Neutrophil (primary cell): ENCODE measurements around the gene HSFX3.
"Not testable (repeated sequence)": the region's sequence is repeated elsewhere in the genome, so short reads cannot be mapped to it uniquely, and the experiment has no call there.

ENCODE experiments used
- H3K27ac ChIP-seq: fragments of 200-600 bp; sonication (generic); 2 replicates; pipeline ENCODE4 v1.5.1; 2016; ENCODE audit warnings: mild to moderate bottlenecking, moderate library complexity
- H3K27me3 ChIP-seq: fragments of 200-600 bp; sonication (generic); 2 replicates; pipeline ENCODE4 v1.6.0; 2016; ENCODE audit warnings: mild to moderate bottlenecking
- H3K36me3 ChIP-seq: fragments of 200-600 bp; sonication (generic); 2 replicates; pipeline ENCODE4 v1.5.1; 2017
- H3K4me1 ChIP-seq, 2 experiments: fragments of 200-600 bp in 1 of 2; sonication (generic) in 1 of 2; 1 replicate in 1 of 2; 2 replicates in 1 of 2; pipeline versions ENCODE4 v1.5.1 to v1.6.1; 2013 to 2016; ENCODE audit warnings: low read depth in 1 of 2, low read length in 1 of 2, mild to moderate bottlenecking in 1 of 2, moderate library complexity in 1 of 2; ENCODE audit not compliant: control insufficient read depth in 1 of 2, insufficient read depth in 1 of 2
- H3K4me3 ChIP-seq, 2 experiments: fragments of 200-600 bp in 1 of 2; sonication (generic) in 1 of 2; 1 replicate in 1 of 2; 2 replicates in 1 of 2; pipeline ENCODE4 v1.5.1; 2013 to 2016; ENCODE audit warnings: low read depth in 1 of 2, low read length in 1 of 2, mild to moderate bottlenecking in 1 of 2, moderate library complexity in 1 of 2
- H3K9me3 ChIP-seq: fragments of 200-600 bp; sonication (generic); 2 replicates; pipeline ENCODE4 v1.5.1; 2016
- TF ChIP-seq, protein P1 (sequence below): fragments of 200-600 bp; sonication (generic); IDR thresholded peaks from 2 replicates; pipeline ENCODE4 v1.5.1; 2016; ENCODE audit warnings: antibody characterized with exemption

The HSFX3 gene

GRCh38 chrX:149550454-149550853, 730 bp upstream of the HSFX3 start:
- H3K27me3 ChIP-seq, H3K4me3 ChIP-seq, H3K9me3 ChIP-seq, H3K4me1 ChIP-seq, H3K27ac ChIP-seq, H3K36me3 ChIP-seq: not testable (repeated sequence)

DNA sequence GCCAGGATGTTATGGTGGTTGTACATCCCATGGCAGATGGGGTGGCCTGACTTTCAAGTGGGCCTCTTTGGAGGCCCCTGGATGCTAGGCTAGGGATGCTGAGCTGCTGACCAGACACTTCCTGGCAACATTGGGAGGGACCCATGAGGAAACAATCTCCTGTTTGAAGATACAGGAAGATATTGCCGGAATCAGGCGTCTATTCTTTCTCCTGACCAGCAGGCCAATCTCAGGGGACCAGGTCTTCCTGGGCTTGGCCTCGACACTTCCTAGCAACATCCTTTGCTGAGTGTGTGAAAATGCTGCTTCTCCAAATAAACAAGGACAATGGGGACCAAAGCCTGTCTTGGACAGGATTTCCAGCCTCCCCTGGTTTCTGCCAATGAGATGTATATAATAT, 1.9 kb downstream of the HSFX3 start:
- not testable (repeated sequence) for H3K27me3 ChIP-seq, H3K27ac ChIP-seq, H3K36me3 ChIP-seq, H3K9me3 ChIP-seq, H3K4me1 ChIP-seq, H3K4me3 ChIP-seq

GRCh38 chrX:149546962-149547361, 2.8 kb downstream of the HSFX3 start:
- not testable (repeated sequence) for H3K9me3 ChIP-seq, H3K36me3 ChIP-seq, H3K4me1 ChIP-seq, H3K27ac ChIP-seq, H3K27me3 ChIP-seq, H3K4me3 ChIP-seq

- H3K9me3 ChIP-seq, H3K4me3 ChIP-seq, H3K36me3 ChIP-seq, H3K27ac ChIP-seq, H3K27me3 ChIP-seq: not testable (repeated sequence)
- peaks cover 7 to 11% of the 10 kb centered on the region in 2 experiments for H3K4me1 ChIP-seq
Measured at GRCh38 chrX:149545545-149546543, 3.9 kb downstream of the HSFX3 start.

- H3K27ac ChIP-seq = peak overlapping the region; percentile 98
Measured at GRCh38 chrX:149541521-149542047, 8.1 kb downstream of the HSFX3 start.

DNA sequence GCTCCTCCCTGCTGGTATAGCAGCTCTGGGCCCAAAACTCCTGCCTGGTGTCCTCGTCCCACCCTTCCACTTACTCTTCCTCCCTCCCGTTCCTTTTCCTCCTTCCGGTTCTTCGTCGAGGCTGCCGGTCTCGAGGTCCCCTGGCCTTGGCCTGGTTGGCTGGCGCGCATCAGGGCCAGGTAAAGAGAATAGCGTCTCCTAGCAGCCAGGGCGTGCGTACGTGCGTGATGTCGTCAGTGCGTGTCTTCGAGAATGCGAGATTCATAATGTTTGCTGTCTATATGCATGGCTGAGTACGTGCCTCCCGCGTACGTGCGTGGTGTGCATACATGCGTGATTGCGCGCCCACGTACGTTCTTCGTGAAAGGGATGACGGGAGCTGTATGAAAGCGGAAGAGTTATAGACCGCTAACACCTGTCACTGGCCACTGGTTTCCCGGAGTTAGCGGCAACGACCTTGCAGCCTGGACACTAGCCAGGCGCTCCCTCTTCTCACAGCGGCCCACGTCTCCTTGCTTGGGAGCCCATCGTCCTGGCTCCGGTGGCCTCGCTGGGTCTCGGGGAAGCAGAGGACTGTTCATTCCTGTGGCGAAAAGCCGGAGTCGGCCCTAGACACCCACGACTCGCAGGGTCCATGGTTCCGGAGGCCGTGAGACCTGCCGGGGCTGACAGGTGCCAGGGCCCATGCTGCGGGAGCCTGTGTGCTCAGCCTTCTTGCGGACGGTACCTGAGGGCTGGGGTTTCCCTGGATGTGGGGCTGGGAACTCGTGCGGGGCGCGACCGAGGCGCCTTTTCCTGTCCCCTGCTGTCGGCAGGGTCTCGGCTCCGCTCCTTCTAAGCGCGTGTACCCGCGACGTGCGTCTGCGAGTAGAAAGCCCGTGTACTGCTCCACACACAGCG, 8.9 kb downstream of the HSFX3 start, which contains the start of gene EOLA1:
EOLA1 (plus strand) TSS at position 392 of the 900 bp plus-strand sequence. CDS start 4,619 bp downstream, outside the sequence.
- TF ChIP-seq, protein P1, sequence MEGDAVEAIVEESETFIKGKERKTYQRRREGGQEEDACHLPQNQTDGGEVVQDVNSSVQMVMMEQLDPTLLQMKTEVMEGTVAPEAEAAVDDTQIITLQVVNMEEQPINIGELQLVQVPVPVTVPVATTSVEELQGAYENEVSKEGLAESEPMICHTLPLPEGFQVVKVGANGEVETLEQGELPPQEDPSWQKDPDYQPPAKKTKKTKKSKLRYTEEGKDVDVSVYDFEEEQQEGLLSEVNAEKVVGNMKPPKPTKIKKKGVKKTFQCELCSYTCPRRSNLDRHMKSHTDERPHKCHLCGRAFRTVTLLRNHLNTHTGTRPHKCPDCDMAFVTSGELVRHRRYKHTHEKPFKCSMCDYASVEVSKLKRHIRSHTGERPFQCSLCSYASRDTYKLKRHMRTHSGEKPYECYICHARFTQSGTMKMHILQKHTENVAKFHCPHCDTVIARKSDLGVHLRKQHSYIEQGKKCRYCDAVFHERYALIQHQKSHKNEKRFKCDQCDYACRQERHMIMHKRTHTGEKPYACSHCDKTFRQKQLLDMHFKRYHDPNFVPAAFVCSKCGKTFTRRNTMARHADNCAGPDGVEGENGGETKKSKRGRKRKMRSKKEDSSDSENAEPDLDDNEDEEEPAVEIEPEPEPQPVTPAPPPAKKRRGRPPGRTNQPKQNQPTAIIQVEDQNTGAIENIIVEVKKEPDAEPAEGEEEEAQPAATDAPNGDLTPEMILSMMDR = peak; percentile 8
- no peaks in the 10 kb centered on the region for H3K27me3 ChIP-seq

More at GRCh38 chrX:149541521-149542047, 8.1 kb downstream of the HSFX3 start:
- TF ChIP-seq, protein P1 = no peak
- H3K4me1 ChIP-seq = peaks cover 10 to 15% of the 10 kb centered on the region in 2 experiments
- H3K4me3 ChIP-seq = peak overlapping the region; percentile 72 to 73
- H3K9me3 ChIP-seq = no peaks in the 10 kb centered on the region
- H3K27me3 ChIP-seq = no peaks in the 10 kb centered on the region
- H3K36me3 ChIP-seq = no peaks in the 10 kb centered on the region

GRCh38 chrX:149540131-149540620, 9.5 kb downstream of the HSFX3 start:
- TF ChIP-seq, protein P1 = no peak
- Histone ChIP-seq H3K9me3 (no peaks in the 10 kb centered on the region), H3K36me3 (no peaks in the 10 kb centered on the region), H3K27me3 (no peaks in the 10 kb centered on the region), H3K4me3 (peak overlapping the region; percentile 72 to 73), H3K27ac (peak overlapping the region; percentile 98), H3K4me1 (peaks cover 10 to 15% of the 10 kb centered on the region in 2 experiments)

More for the DNA sequence above, 8.9 kb downstream of the HSFX3 start, which contains the start of gene EOLA1:
- H3K36me3 ChIP-seq = no peaks in the 10 kb centered on the region
- peaks cover 10 to 15% of the 10 kb centered on the region in 2 experiments for H3K4me1 ChIP-seq
- H3K4me3 ChIP-seq = peak within 1 kb of the TSS; percentile 72 to 73
- peak within 1 kb of the TSS; percentile 98 for H3K27ac ChIP-seq
- H3K9me3 ChIP-seq = no peaks in the 10 kb centered on the region
